Frontal cortex (tissue), 4 donors: ENCODE data around the gene PREX1. TPM values are rescaled to one million over a fixed set of nuclear protein-coding genes. Genes with fewer than 3 reads are reported as not detected.
A peak's percentile ranks its signal among the peaks of the same experiment; 100 is the strongest.

Experiments used
- DNase-seq, 2 donors: peaks; one replicate each; pipeline ENCODE4 v3.0.0; 2012; ENCODE audit warnings: low spot score in 2 of 2
- FAIRE-seq: peaks from 2 replicates; lab custom pipeline; 2012; peaks lifted over from hg19 to GRCh38; lab: Jason Lieb, UNC
- total RNA-seq: library from RNA; depleted of rRNA; stranded (reverse); fragments of >200 nt; gene quantifications from one replicate; pipeline ENCODE4 v1.2.3, GENCODE V29; 2014
- donor health status: control.
- donor health status: control.
- donor health status: control.

PREX1 gene
- total RNA-seq, 1 donor from 2014 or later = 18.8 TPM

DNA sequence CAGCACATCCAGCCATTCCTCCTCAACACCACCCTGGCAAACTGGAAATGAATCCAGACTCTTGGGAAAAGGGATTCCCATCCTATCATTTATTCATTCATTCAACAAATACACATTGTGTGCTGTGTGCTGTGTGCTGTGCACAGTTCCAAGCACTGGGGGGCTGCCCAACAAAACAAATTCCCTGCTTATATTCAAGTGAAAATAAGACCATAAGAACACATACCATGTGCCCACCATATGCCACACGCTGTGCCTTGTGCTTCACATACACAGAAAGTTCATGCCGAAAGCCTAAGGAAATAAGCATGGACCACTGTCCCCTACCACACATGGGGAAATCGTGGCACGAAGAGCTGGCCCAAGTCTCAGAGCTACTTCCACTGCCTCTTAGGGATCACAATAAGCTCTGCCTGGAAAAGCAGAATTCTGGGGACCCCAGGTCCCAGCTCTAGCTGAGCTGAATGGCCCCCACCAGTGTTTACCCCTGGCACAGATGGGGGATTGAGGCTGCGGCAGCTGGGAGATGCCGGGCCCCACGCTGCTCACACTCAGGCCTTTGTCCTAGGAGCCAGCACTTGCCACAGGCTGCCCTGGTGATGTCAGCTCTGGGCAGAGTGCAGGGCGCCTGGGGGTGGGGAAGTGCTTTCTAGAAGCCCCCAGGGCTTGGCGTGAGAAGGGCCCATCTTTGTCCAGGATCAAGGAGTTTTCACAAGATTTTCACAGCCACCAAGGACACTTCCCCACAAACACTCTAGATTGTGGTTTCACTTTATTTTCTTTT lies 99.6 kb downstream of the PREX1 start:
- no peak for FAIRE-seq
- DNase-seq = peak; percentile 47 to 72

DNA sequence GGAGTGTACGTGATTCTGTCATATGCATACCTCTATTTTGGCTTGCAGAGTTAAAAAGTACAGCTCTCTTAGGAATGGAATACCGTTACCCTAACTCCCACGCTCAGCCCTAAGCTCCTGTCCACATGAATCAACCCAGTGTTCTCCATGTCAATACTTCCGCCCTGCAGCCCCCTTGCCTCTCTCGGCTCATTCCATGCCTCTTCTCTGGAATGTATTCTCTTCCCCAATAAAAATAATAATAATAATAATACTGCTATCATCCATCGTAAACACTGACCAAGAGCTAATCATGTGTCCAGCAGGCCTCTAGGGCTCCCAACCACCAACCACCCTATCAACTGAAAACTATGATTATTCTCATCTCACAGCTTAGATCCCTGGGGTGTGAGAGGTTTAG lies 100.6 kb downstream of the PREX1 start:
- FAIRE-seq (no peak), DNase-seq (no peak)

DNA sequence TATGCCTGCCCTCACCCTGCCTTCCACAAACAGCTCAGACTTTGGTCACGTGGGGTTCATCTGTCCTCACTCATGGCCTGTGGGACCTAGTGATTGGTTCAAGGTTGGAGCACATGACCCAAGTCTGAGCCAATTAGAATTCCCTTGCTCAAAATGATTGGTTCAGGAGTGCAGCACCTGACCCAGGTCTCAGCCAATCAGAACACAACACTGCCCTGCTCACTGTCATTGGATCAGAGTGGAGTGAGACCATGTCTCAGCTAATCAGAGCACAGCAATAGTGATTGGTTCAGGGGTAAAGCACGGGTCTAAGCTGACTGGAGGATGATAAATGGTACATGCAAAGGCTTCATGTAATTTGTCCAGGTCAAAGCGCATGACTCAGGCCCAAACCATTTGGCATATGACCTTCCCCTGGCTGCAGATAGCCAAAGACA lies 102.2 kb downstream of the PREX1 start:
- FAIRE-seq = no peak

DNA sequence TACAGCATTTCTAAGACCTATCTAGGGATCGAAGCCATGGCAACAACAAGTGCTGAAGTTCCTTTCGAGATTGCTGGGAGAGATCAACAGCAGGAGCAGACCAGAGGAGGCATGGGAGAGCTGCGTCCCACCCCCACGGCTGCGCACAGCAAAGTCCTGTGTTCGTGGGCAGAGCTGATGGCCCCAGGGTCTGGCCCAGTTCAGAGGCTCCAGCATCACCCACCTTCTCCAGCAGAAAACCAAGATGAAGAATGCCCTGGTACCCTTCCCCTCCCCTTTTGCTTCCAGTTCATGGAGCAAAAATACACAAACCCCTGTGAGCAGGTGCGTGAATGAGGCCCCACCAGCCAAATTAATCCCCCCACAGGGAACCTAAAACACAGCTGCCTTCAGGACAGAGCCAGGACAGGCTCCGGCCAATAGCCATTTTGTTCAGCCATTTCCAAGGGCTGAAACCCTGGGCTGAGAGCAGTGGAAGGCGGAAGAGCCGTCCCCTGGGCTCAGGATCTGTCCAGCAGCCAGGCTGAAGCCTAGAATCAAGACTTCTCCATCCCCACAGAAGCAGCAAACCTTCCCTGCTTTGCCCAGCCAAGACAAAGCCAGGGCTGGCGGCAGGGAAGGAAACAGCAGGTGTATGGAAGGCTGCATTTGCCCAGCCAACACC lies 102.8 kb downstream of the PREX1 start:
- FAIRE-seq = no peak
- DNase-seq = no peak

More for the DNA sequence above, 102.2 kb downstream of the PREX1 start:
- no peak for DNase-seq

DNA sequence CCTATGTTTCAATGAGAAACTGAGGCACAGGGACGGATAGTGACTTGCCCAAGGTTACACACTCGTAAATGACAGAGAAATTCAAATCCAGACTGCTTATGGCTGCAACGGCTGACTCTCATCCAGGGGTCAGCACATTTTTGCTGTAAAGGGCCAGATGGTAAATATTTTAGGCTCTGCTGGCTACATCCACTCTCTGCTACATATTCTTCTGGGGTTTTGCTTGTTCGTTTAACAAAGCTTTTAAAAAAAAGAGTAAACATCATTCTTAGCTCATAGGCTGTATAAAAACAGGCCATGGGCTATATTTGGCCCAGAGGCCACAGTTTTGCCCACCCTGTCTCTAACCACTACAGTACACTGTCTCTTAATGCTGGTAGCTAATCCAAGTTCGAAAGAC lies 103.4 kb downstream of the PREX1 start:
- no peak for DNase-seq
- no peak for FAIRE-seq

DNA sequence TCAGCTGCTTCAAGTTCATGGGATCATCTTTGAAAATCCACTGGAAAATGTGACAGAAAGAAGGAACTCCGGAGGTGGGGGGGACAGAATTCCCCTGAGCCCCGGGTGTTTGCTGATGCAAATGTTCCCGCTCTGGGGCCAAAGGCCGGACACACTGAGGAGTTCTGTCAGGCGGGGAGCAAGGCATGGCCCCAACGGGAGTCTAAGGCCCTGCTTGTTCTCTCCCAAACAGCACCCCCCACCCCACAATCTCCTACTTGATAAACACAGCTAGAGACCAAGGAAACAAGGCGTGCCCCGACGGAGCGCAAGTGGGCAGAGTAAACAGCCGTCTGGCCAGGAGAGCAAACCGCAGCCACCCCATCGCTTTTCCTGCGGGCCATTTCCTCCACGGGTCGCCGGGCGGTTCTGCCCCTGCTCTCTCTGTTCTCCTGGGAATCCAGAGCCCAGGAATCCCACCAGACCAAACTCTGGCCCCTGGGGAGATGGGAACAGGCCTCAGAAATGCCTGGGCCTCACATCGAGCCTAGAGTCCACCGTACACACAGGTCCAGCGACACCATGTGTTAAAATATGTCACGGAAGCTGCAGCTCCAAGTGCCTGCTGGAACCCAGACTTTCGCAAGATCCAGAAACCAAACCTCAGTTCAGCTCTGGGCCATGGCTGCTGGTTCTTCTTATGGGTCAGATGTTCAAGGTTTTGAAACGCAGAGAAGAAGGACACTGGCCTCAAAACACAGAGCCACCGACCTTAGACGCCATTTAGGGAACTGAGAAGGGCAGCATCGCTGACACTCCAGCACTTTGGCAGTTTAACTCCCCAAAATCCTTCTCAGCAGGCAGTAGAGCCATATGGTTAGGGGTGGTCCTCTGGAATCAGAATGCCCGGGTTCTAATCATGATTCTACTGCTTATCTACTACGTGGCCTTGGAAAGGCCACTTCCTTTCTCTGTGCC lies 104.2 kb downstream of the PREX1 start:
- FAIRE-seq = no peak

DNA sequence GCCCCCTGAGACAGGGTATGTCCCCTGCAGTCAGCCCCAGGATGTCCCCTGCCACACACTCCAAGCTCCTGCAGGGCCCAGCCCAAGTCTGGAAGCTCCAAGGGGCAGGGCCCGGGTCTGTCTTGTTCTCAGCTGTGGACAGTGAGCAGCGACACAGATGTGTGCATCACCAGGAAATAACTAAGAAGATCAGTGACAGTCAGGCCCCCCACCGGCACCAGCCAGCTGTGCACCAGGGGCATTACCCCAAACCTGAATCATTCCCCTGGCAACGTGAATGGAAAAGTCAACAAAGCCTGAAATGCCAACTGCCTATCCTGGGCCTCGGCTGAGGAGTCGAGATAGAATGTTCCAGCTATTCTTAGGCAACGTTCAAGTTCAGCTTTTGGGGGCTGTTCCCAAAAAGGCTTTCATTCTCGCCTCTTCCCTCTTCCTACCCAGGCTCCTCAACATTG lies 105.0 kb downstream of the PREX1 start:
- DNase-seq (no peak), FAIRE-seq (no peak)

More for the DNA sequence above, 104.2 kb downstream of the PREX1 start:
- no peak for DNase-seq

DNA sequence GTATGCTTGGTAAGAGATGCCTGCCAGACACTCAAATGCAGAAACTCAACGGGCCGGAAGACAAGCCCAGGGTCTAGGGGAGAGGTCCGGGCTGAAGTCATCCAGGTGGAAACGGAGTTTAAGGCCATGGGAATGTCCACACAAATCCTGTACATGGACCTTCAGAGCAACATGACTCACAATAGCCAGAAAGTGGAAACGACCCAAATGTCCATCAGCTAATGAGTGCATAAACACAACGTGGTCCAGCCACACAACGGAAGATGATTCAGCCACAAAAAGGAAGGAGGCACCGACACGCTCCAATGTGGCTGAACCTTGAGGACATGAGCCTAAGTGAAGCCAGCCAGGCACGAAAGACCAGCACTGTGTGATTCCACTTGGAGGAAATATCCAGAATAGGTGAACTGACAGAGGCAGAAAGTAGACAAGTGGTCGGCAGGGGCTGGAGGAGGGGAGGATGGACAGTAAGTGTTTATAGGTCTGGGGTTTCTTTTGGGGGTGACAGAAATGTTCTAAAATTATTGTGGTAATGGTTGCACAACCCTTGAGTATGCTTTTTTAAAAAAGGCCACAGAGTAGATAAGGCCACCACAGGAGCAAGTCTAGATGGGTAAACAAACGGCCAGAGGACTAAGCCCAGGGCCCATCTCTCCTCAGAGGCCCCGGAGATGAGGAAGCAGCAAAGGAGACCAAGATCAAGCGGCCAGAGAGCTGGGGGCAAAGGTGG lies 105.6 kb downstream of the PREX1 start:
- DNase-seq (no peak), FAIRE-seq (no peak)

DNA sequence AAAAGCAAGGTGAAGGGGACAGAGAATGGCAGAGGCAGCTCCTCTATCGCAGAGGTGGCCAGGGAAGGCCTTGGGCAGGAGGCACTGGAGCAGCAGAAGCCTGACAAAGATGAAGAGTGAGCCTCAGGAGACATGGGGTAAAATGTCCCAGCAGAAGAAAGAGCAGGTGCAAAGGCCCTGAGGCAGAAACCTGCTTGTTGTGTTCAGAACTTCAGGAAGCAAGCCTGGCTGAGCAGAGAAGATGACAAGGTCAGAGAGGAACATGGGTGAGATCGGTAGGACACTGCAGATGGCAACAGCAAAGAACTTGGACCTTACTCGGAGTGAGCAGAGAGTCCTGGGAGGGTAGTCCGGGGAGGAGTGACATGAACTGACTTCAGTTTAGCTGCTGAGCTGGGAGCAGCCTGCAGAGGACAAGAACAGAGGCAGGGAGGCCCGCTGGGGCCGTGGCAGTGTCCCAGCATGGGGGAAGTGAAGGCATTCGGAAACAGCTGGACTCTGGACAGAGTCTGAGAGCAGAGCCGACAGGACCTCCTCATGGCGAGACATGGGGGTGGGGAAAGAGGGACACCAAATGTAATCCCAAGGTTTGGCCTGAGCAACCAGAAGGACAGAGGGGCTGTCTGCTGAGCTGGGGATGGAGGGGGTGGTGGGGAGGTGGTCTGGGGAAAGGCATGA lies 106.3 kb downstream of the PREX1 start:
- no peak for FAIRE-seq

DNA sequence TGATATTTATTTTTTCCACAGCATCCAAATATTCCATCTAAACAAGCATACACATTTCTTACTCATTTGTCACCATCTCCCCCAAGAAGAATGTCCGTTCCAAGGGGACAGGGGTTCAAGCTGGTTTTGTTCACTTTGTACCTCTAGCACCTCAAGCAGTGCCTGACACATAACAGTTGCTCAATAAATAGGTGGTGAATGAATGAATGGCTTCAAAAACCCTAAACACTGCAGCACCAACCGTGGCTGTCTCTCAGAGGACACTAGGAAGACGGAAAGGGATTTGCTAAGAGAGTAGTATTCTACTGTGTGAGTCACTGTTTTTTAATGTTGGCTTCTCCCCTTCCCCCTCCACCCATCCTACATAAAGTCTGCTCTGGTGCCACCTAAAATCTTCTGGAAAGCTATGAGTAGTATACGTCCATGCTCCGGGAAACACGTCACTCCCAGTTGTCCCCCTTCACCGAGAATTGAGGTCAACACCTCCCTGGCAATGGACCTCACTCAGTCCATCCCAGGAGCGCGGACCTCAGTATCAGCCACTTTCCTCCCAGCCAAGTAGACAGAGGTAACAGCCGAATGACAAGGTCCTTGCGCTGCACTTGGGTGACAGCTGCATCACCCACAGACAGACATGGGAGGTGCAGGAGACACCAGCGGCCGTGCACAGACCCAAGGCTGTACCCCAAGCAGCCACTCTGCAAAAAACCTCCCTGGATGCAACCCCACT lies 107.4 kb downstream of the PREX1 start:
- no peak for FAIRE-seq
- DNase-seq = no peak

More for the DNA sequence above, 106.3 kb downstream of the PREX1 start:
- no peak for DNase-seq

DNA sequence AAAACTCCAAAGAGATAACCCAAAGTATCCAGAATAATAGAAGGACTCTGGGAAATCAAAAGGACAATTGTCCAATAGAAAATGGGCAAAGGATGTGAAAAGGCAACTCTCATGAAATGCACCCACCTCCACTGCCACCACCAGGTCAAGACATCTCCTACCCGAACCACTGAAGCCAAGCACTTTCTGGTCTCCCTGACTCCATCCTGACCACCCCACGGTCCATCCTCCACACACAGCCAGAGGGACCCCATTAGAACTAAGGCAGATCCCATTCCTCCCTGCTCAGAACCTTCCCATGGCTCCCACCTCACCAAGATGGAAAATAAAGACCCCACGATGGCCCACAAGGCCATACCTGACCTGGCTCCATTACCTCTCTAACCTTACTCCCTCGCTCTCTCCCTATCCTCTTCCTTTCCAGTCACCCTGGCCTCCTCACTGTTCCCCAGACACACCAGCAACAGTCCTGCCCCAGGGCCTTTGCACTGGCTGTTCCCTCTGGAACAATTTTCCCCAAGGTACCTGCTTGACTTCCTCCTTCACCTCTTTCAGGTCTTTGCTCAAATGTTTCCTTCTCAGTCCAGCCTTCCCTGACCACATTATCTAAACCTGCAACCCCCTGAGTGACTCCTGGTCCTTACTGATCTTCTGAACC lies 108.1 kb downstream of the PREX1 start:
- no peak for FAIRE-seq

DNA sequence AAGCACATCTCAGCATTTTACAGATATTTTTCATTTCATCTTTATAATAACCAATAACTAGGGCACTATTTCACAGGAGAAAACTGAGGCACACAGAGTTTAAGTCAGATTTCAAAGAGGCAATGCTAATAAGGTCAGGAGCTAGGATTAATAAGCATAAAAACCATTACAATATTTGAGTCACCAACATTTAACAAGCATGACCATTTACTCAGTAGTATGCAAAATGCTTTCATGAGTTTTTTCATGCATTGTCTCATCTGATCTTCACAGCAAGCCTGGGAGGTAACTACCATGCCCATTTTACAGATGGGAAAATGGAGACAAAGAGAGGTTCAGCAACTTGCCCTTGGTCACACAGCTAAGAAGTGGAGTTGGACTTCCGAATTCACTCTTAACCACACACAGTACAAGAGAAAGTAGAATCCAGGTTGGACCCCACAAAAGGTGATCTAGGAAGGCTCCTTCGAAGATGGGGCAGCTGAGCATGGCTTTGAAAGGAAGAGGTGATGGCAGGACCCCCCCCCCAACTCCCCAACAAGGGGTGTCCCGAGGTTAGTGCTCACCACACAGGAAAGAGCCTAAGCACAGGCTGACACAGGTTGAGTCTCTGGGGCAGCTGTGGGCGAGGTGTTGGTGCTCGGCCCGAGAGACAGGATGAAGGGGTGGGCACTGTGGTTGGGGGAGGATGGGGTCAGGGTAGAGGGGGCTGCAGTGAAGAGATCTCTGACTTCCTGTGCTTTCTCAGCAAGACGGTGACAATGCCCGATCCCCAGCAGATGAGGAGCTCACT lies 108.8 kb downstream of the PREX1 start:
- FAIRE-seq = no peak
- DNase-seq = no peak

More for the DNA sequence above, 108.1 kb downstream of the PREX1 start:
- DNase-seq = no peak

DNA sequence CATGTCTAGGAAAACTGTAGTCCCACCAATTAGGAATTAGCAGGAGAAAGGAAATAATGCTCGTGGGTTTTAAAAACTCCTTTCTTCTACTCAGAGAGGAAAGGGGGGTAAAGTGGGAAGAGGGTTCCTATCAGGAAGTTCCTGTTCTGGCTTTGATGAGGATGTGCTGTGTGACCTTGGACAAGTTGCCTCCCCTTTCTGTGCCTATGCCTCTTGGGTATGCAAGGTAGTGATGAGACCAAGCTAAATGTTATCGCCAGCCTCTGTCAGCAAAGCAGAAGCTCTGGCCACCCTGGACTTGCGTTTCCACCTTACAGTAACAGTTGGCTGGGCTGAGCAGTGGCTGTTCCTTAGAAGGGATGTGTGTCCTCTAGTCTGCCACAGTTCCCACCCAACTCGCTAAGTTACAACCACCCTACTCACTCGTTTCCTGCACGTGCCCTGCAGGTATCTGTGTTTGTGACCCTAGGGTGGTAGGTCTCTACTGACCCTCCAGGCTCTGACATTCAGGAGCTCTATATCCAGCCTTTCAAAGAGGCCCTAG lies 110.0 kb downstream of the PREX1 start:
- no peak for FAIRE-seq

DNA sequence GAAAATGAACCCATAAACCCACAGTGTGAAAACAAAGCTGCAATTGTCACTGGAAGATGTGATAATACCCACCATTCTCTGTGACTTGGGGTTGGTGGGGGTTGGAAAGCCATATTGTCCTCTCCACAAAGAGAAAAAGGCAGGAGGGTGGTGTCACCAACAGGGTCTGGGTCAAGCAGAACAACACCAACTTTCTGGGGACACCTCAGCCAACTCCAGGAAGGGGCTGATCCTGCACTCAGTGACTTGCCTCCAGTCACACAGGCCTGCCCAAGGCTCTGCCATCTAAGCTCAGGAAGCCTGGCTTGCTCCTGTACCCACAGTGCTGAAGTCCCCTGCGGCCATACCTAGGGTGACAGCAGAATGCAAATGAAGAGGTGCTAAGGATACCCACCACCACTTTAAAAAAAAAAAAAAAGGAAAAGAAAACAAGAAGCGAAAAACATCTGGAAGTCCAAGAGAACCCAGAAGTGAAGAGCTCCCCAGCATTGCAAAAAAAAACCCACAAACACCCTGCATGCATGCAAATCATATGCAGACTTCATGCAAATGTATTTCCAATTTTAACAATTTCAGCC lies 110.6 kb downstream of the PREX1 start:
- DNase-seq = no peak
- no peak for FAIRE-seq

More for the DNA sequence above, 110.0 kb downstream of the PREX1 start:
- no peak for DNase-seq

DNA sequence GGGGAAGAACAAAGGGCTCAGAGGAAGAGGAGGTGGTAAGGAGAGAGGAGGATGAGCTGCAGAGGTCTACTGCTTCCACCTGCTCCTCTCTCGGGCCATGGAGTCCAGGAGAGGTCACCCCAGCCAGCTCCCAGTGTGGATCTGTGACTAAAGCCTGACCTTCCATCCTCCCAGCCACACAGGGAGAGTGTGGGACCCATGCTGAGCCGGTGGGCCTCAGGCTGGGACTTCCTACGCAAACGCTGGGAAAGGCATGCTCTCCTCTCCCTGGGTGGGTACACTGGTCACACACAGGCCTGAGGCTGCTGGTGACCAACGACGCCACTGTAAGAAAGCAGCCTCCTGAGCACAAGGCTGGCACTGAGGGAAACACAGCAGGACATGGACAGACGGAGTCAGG lies 111.3 kb downstream of the PREX1 start:
- no peak for DNase-seq
- FAIRE-seq = no peak

DNA sequence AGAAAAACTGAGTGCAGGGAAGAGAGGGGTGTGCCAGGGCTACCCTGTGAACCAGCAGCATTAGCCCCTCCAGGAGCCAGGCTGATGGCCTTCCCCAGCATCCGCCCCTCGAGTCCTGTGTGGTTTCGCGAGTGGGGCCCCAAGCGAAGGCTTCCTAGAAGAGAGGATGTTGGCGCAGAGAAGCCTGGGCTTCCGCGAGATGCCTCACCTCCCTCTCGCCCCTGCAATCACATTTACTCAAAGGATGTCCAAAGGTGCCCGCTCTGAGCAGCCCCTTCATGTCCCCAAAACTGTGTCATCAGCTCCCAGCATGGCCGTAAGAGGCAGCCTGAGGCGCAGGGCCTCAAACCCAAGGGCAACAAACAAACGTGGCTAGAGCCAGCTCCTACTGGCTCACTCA lies 111.7 kb downstream of the PREX1 start:
- no peak for FAIRE-seq

More for the DNA sequence above, 111.7 kb downstream of the PREX1 start:
- DNase-seq = no peak
